ENCODE data around the gene CPXM2. TPM values are rescaled to one million over a fixed set of nuclear protein-coding genes. Genes with fewer than 3 reads are reported as not detected.

Gene CPXM2
- total RNA-seq, 1 donor from 2014 or later: 12.1 TPM

DNA sequence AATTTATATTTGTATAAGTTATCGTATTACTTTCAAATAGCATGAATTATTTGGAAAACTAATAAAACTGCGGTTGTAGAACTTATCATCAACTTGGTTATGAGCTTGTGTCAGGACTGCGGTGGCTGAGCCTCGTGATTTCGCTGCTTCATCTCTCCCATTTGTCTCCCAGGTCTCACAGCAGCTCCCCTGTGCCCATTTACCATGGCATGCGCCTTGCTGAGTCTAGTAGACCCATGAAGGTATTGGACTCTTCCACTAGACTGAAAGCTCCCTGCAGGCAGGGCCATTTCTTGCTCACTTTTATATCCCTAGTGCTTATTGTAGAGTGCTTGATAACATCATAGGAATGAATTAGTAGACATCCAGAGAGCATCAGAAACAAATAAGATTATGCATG, 53.9 kb downstream of the CPXM2 start:
- TF ChIP-seq, protein P1, sequence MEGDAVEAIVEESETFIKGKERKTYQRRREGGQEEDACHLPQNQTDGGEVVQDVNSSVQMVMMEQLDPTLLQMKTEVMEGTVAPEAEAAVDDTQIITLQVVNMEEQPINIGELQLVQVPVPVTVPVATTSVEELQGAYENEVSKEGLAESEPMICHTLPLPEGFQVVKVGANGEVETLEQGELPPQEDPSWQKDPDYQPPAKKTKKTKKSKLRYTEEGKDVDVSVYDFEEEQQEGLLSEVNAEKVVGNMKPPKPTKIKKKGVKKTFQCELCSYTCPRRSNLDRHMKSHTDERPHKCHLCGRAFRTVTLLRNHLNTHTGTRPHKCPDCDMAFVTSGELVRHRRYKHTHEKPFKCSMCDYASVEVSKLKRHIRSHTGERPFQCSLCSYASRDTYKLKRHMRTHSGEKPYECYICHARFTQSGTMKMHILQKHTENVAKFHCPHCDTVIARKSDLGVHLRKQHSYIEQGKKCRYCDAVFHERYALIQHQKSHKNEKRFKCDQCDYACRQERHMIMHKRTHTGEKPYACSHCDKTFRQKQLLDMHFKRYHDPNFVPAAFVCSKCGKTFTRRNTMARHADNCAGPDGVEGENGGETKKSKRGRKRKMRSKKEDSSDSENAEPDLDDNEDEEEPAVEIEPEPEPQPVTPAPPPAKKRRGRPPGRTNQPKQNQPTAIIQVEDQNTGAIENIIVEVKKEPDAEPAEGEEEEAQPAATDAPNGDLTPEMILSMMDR (IDR thresholded peaks at IDR 0.05; ENCODE audit: insufficient read depth, low read length, poor library complexity, severe bottlenecking): no peak
- no peak for DNase-seq (ENCODE audit: low read depth)
- no peaks in the 10 kb centered on the region for H3K27me3 ChIP-seq (ENCODE audit: control insufficient read depth, insufficient read depth, low read length)
- no peaks in the 10 kb centered on the region for H3K36me3 ChIP-seq (ENCODE audit: control insufficient read depth, insufficient read depth, low read length)
- no peak overlapping the region for H3K4me3 ChIP-seq (ENCODE audit: low read depth, low read length)

DNA sequence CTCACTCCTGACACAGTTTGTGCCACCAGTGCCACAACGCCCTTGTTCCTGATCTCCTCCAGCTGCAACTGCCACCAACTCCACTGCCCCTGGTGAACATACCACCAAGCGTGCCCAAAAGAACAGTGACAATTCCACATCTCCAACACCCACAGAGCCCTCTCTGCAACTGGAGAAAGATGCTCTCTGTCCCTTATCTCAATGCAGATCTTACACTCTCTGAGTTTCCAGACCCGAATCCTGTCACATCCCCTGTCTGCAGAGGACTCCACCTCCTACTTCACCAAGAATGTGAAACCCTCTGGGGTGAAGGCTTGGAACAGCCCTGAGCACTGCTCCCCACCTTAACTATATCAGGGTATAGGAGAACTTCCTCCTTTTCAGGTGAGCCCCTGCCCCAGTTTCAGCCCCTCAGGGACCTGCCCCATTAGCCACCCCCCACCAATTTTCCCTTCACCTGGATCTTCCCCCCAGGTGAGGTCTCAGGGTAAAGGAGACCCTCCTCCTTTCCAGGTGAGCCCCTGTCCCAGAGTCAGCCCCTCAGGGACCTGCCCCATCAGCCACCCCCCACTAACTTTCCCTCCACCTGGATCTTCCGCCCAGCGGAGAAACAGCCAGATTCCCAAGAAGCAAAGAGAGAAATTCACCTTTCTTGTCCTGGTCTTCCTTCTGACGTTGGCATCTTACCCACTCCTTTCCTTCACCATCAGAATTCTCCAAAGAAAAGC, 55.0 kb downstream of the CPXM2 start:
- no peaks in the 10 kb centered on the region for H3K36me3 ChIP-seq (ENCODE audit: control insufficient read depth, insufficient read depth, low read length)
- no peak overlapping the region for H3K4me3 ChIP-seq (ENCODE audit: low read depth, low read length)
- TF ChIP-seq, protein P1 (IDR thresholded peaks at IDR 0.05; ENCODE audit: insufficient read depth, low read length, poor library complexity, severe bottlenecking): no peak
- DNase-seq (ENCODE audit: low read depth): no peak
- no peaks in the 10 kb centered on the region for H3K27me3 ChIP-seq (ENCODE audit: control insufficient read depth, insufficient read depth, low read length)

DNA sequence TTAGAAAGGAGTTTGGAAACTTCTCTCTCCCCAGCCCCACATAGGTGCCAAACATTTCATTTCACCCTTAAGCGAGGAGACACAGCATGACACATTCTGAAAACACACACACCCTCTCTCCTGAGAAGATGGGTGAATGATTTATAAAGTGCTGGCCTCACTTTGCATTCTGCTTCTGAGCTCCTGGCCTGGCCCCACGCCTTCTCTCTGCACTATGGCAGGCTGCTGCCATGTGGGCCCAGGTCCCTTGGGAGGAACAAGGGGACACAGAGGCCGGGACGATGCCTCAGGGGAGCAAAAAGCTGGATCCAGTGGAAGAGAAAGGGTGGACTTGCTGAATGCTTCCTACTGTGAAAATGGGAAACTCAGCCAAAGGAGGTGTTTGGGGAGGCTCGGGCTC, 56.0 kb downstream of the CPXM2 start:
- Histone ChIP-seq H3K27me3 (ENCODE audit: control insufficient read depth, insufficient read depth, low read length) (no peaks in the 10 kb centered on the region), H3K4me3 (ENCODE audit: low read depth, low read length) (no peak overlapping the region), H3K36me3 (ENCODE audit: control insufficient read depth, insufficient read depth, low read length) (no peaks in the 10 kb centered on the region)
- no peak for DNase-seq (ENCODE audit: low read depth)
- TF ChIP-seq, protein P1 (IDR thresholded peaks at IDR 0.05; ENCODE audit: insufficient read depth, low read length, poor library complexity, severe bottlenecking): no peak

DNA sequence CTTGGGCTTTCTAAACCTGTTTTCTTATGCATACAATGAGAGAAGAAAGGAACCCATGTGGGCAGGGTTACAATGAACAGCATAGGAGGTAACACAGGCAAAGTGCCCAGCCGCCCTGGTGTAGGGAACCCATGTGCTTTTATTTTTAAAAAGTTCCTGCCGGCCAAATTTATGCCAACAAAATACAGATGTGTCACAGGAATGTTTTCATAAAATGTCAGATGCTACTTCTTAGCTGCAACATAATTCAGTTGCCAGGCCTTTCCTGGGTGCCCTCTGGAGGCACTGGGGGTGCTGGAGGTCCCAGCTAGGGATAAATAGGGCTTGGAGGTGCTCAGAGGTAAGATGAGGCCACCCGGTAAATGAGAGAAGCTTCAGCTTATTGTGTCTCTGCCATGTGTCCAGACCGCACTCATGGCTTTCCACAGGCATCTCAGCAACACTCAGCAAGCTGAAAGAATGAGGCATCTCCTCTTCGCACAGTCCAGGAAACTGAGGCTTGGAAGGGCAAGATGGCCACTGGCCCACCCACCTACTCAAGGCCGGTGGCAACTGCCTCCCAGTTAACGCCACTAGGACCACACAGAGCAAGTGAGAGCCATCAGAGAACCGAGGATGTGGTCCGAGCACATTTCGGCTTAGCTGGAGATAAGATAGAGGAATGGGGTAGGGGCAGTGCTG, 58.3 kb downstream of the CPXM2 start:
- no peak overlapping the region for H3K4me3 ChIP-seq (ENCODE audit: low read depth, low read length)
- no peaks in the 10 kb centered on the region for H3K27me3 ChIP-seq (ENCODE audit: control insufficient read depth, insufficient read depth, low read length)
- no peak for DNase-seq (ENCODE audit: low read depth)

DNA sequence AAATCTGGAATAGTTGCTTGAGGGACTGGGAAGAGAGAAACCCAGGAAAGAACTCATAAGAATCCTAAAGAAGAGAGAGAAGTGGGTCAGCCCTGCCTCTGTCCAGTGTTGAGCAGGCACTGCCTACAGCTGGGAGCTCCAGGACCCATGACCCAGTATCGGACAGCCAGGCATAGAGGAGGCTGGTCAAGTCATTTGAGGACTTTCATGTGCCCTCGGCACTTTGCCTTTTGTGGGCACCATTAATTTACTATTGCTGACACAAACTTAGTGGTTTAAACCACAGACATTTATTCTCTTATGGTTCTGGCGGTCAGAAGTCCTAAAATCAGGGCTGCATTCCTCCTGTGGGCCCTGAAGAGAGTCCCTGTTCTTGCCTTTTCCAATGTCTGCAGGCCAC, 60.3 kb downstream of the CPXM2 start:
- no peak for DNase-seq (ENCODE audit: low read depth)
- H3K27me3 ChIP-seq (ENCODE audit: control insufficient read depth, insufficient read depth, low read length): no peaks in the 10 kb centered on the region
- TF ChIP-seq, protein P1 (IDR thresholded peaks at IDR 0.05; ENCODE audit: insufficient read depth, low read length, poor library complexity, severe bottlenecking): no peak
- no peaks in the 10 kb centered on the region for H3K36me3 ChIP-seq (ENCODE audit: control insufficient read depth, insufficient read depth, low read length)
- H3K4me3 ChIP-seq (ENCODE audit: low read depth, low read length): no peak overlapping the region

More for the DNA sequence above, 58.3 kb downstream of the CPXM2 start:
- TF ChIP-seq, protein P1 (IDR thresholded peaks at IDR 0.05; ENCODE audit: insufficient read depth, low read length, poor library complexity, severe bottlenecking): no peak
- H3K36me3 ChIP-seq (ENCODE audit: control insufficient read depth, insufficient read depth, low read length): no peaks in the 10 kb centered on the region

Measured in kidney epithelial cell (primary cell).